Measurements from ENCODE around the gene CALCOCO2.

Gene CALCOCO2

DNA sequence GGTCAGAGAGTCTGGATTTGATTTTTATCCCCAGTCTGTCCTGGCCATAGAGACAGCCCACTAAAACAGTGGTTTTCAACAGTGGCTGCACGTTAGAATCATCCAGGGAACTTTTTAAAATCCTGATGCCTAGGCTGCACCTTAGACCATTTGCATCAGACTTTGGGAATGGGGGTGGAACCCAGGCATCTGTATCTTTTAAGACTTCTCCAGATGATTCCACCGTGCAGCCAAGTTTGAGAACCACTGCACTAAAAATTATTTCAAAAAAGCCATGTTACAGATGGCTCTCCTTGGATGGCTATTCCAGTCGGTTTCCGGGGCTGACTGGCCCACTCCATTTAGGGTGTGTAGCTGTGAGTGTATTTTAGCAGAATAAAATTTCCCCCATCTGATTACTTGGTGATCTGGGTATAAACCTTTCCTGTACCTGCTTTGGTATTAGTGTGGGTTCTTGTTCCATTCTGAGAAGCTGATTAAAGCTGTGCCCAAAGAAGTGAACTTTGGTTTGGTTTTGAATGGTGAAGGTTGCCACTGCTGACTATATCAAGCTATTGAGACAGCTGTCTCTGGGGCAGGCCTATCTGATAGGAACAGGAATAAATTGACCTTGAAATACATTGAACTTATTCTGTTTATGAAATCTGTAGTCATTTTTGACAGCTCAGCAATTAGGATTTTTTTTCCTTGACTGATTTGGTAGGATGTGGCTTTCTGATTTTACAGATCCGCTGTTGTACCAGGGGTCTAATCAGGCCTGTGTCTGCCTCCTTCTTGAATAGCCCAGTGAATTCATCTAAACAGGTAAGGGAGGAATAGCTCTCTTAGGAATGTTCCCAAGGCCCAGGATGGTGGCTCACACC, 63.0 kb downstream of the CALCOCO2 start:
- H3K27ac ChIP-seq (ENCODE audit: low read depth, low read length): no peak overlapping the region
- peak overlapping the region; percentile 97 for H3K4me3 ChIP-seq (ENCODE audit: low read length)

DNA sequence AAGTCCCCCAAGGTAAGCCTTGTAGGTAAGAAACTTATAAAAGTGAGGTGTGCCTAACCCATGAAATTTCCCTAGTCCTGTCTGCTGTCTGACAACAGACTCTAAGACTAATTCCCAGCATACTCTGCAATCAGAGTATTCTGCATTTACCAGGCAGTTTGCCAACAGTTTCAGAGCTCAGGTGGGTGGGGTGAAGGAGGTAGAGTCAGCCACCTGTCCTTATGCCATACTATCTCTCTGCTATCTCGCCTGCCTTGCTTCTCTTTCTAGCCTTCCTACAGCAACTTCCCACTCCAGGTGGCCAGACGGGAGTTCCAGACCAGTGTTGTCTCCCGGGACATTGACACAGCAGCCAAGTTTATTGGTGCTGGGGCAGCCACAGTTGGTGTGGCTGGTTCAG, 64.1 kb downstream of the CALCOCO2 start:
- Histone ChIP-seq H3K4me3 (ENCODE audit: low read length) (no peak overlapping the region), H3K9ac (ENCODE audit: low read length) (no peak overlapping the region), H3K36me3 (ENCODE audit: control insufficient read depth, insufficient read depth, low read length) (peaks cover 6% of the 10 kb centered on the region), H3K27ac (ENCODE audit: low read depth, low read length) (no peak overlapping the region), H3K27me3 (ENCODE audit: control insufficient read depth, insufficient read depth, low read length) (no peaks in the 10 kb centered on the region), H3K4me1 (ENCODE audit: control insufficient read depth, insufficient read depth, low read length) (peaks cover 4% of the 10 kb centered on the region)

More for the DNA sequence above, 63.0 kb downstream of the CALCOCO2 start:
- Histone ChIP-seq H3K36me3 (ENCODE audit: control insufficient read depth, insufficient read depth, low read length) (peaks cover 6% of the 10 kb centered on the region), H3K27me3 (ENCODE audit: control insufficient read depth, insufficient read depth, low read length) (no peaks in the 10 kb centered on the region), H3K9ac (ENCODE audit: low read length) (no peak overlapping the region), H3K4me1 (ENCODE audit: control insufficient read depth, insufficient read depth, low read length) (peaks cover 4% of the 10 kb centered on the region)

DNA sequence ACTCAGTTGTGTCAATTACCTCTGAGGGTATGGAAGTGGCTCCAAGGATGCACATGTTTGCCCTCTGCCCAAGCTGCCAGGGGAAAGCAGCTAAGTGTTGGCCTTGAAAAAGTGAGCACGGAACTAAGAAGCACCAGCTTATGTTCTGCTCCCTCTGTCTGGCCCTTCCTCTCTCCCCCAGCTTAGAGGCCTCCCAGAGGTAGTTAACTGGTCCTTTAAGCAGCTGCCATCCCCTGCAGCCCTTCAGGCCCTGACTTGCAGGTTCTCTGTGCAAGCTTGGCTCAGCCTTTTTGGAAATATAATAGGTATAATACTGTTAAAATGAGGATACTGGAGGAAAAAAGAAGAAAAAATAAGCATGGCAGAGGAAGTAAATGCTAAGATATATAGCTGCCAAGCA, 70.4 kb downstream of the CALCOCO2 start:
- Histone ChIP-seq H3K4me3 (ENCODE audit: low read length) (no peak overlapping the region), H3K9ac (ENCODE audit: low read length) (no peak overlapping the region), H3K36me3 (ENCODE audit: control insufficient read depth, insufficient read depth, low read length) (no peaks in the 10 kb centered on the region), H3K27me3 (ENCODE audit: control insufficient read depth, insufficient read depth, low read length) (no peaks in the 10 kb centered on the region), H3K27ac (ENCODE audit: low read depth, low read length) (no peak overlapping the region), H3K4me1 (ENCODE audit: control insufficient read depth, insufficient read depth, low read length) (no peaks in the 10 kb centered on the region)

DNA sequence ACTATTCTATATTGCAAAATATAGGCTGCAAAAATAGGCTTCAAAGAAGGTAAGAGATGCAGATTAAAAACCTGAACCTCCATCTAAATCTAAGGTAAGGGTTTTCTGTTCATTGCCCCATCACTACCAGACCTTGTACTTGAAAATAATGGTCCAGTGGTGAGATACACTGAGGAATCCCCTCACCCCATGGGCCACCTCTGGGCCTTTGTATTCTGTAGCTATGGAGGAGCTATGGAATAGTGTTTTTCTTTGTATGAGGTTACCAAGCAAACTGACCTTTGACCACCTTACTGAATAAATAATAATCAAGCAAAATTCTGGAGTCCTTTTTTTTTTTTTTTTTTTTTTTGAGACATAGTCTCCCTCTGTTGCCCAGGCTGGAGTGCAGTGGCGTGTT, 72.6 kb downstream of the CALCOCO2 start:
- H3K36me3 ChIP-seq (ENCODE audit: control insufficient read depth, insufficient read depth, low read length): no peaks in the 10 kb centered on the region
- no peak overlapping the region for H3K4me3 ChIP-seq (ENCODE audit: low read length)
- H3K9ac ChIP-seq (ENCODE audit: low read length): no peak overlapping the region
- no peaks in the 10 kb centered on the region for H3K27me3 ChIP-seq (ENCODE audit: control insufficient read depth, insufficient read depth, low read length)
- no peak overlapping the region for H3K27ac ChIP-seq (ENCODE audit: low read depth, low read length)
- H3K4me1 ChIP-seq (ENCODE audit: control insufficient read depth, insufficient read depth, low read length): peaks cover 4% of the 10 kb centered on the region

DNA sequence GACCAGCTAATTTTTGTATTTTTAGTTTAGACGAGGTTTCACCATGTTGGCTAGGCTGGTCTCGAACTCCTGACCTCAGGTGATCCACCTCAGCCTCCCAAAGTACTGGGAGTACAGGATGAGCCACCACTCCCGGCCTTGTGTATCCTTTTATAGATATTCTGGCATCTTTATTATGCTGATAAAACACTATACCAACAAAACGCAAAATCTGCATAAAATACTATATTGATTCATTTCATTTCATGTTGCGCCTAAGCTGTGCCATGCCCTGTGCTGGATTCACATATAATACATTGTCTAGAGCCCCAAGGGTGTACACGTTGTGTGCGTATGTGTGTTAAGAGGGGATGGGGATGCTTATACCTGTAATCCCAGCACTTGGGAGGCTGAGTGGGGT, 73.6 kb downstream of the CALCOCO2 start:
- H3K27ac ChIP-seq (ENCODE audit: low read depth, low read length): no peak overlapping the region
- peaks cover 4% of the 10 kb centered on the region for H3K4me1 ChIP-seq (ENCODE audit: control insufficient read depth, insufficient read depth, low read length)
- H3K27me3 ChIP-seq (ENCODE audit: control insufficient read depth, insufficient read depth, low read length): no peaks in the 10 kb centered on the region
- no peaks in the 10 kb centered on the region for H3K36me3 ChIP-seq (ENCODE audit: control insufficient read depth, insufficient read depth, low read length)
- H3K4me3 ChIP-seq (ENCODE audit: low read length): no peak overlapping the region
- H3K9ac ChIP-seq (ENCODE audit: low read length): no peak overlapping the region

DNA sequence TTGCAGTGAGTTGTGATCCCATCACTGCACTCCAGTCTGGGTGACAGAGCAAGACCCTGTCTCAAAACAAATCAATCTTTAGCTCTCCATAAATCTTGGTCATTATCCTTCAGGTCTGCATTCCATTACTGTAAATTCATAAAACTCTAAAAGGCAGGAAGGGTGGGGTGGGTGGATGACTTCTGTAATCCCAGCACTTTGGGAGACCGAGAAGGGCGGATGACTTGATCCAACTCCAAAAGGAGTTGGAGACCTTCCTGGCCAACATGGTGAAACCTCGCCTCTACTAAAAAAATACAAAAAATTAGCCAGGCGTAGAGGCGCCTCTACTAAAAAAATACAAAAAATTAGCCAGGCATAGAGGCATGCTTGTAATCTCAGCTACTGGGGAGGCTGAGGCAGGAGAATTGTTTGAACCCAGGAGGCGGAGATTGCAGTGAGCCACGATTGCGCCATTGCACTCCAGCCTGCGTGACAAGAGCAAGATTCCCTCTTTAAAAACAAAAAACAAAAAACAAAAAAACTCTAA, 75.2 kb downstream of the CALCOCO2 start:
- Histone ChIP-seq H3K27me3 (ENCODE audit: control insufficient read depth, insufficient read depth, low read length) (no peaks in the 10 kb centered on the region), H3K4me3 (ENCODE audit: low read length) (no peak overlapping the region), H3K27ac (ENCODE audit: low read depth, low read length) (no peak overlapping the region), H3K36me3 (ENCODE audit: control insufficient read depth, insufficient read depth, low read length) (no peaks in the 10 kb centered on the region), H3K9ac (ENCODE audit: low read length) (no peak overlapping the region), H3K4me1 (ENCODE audit: control insufficient read depth, insufficient read depth, low read length) (peaks cover 11% of the 10 kb centered on the region)

DNA sequence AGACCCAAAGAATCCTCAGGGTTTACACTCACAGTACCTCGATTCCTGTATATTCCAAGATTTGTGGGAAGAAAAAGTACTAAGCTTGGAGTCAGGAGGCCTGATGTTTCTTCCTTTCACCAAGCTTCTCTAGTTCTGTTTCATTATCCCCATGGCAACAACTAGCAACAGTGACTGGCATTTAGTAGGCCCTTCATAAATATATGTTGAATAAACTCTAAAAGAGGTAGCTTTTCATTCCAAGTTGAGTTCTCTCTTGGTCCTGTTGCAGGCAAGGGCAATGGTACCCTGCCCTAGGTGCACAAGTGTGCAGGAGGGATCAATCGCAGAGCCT, 76.8 kb downstream of the CALCOCO2 start:
- Histone ChIP-seq H3K36me3 (ENCODE audit: control insufficient read depth, insufficient read depth, low read length) (peaks cover 3% of the 10 kb centered on the region), H3K4me1 (ENCODE audit: control insufficient read depth, insufficient read depth, low read length) (peaks cover 11% of the 10 kb centered on the region), H3K27me3 (ENCODE audit: control insufficient read depth, insufficient read depth, low read length) (no peaks in the 10 kb centered on the region), H3K4me3 (ENCODE audit: low read length) (peak overlapping the region; percentile 86), H3K27ac (ENCODE audit: low read depth, low read length) (peak overlapping the region; percentile 81), H3K9ac (ENCODE audit: low read length) (peak overlapping the region; percentile 50)

DNA sequence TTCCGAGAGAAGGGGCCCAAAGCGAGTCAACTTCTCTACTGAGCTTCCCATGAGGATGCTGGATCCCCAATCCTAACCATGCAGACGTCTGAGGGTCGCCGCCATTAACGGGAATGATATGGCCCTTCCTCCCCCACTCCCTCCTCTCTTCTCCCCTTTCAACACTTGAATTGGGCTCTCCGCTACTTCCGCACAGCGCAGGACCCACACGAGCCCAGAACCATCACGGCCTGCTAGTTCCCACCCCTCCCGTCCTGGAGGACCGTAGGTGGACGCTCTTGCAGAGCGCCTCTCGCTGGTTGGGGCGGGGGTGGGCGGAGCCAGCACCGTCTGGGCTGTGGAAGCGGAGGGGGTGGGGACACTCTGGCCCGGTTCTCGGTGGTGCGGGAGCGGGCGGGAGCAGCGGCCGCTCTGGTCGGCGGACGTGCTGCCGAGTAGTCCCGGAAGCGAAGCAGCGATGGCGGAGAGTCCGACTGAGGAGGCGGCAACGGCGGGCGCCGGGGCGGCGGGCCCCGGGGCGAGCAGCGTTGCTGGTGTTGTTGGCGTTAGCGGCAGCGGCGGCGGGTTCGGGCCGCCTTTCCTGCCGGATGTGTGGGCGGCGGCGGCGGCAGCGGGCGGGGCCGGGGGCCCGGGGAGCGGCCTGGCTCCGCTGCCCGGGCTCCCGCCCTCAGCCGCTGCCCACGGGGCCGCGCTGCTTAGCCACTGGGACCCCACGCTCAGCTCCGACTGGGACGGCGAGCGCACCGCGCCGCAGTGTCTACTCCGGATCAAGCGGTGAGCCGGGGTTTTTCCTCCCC, 77.4 kb downstream of the CALCOCO2 start, which contains the start of gene UBE2Z:
TSS of gene UBE2Z (plus strand) at position 361 of the 797 bp plus-strand sequence. CDS start at position 458, 97 bp downstream.
- Histone ChIP-seq H3K36me3 (ENCODE audit: control insufficient read depth, insufficient read depth, low read length) (peaks cover 8% of the 10 kb centered on the region), H3K27me3 (ENCODE audit: control insufficient read depth, insufficient read depth, low read length) (no peaks in the 10 kb centered on the region), H3K27ac (ENCODE audit: low read depth, low read length) (peak within 1 kb of the TSS; percentile 81), H3K4me3 (ENCODE audit: low read length) (peak within 1 kb of the TSS; percentile 86), H3K9ac (ENCODE audit: low read length) (peak within 1 kb of the TSS; percentile 56), H3K4me1 (ENCODE audit: control insufficient read depth, insufficient read depth, low read length) (peaks cover 11% of the 10 kb centered on the region)

DNA sequence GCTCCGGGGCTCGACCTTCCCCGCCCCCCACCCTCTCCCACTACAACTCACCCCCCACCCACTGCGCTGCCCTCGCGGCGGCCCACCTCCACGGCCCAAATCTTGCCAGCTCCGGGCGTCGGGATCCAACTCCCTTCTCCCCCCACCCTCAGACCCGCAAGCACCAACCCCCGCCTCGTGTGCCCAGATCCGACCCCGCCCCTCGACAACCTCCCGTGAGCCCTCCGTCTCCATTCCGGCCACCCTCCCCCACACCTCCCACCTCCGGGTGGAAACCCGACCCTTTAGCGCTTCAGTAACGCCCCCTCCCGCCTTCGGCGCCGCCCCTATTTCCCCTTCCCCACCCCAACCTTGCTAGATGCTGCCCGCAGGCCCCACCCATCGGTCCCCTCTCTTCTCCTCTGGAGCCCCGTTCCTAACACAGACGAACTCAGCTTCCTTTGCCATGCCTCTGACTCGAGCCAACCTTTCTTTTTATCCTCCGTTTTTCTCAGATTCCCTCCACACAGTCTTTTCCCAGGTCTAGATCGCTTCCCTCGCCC, 78.1 kb downstream of the CALCOCO2 start:
- H3K4me3 ChIP-seq (ENCODE audit: low read length): peak overlapping the region; percentile 86
- H3K9ac ChIP-seq (ENCODE audit: low read length): peak overlapping the region; percentile 56
- no peaks in the 10 kb centered on the region for H3K27me3 ChIP-seq (ENCODE audit: control insufficient read depth, insufficient read depth, low read length)
- H3K36me3 ChIP-seq (ENCODE audit: control insufficient read depth, insufficient read depth, low read length): peaks cover 8% of the 10 kb centered on the region
- H3K4me1 ChIP-seq (ENCODE audit: control insufficient read depth, insufficient read depth, low read length): peaks cover 11% of the 10 kb centered on the region
- peak overlapping the region; percentile 81 for H3K27ac ChIP-seq (ENCODE audit: low read depth, low read length)

DNA sequence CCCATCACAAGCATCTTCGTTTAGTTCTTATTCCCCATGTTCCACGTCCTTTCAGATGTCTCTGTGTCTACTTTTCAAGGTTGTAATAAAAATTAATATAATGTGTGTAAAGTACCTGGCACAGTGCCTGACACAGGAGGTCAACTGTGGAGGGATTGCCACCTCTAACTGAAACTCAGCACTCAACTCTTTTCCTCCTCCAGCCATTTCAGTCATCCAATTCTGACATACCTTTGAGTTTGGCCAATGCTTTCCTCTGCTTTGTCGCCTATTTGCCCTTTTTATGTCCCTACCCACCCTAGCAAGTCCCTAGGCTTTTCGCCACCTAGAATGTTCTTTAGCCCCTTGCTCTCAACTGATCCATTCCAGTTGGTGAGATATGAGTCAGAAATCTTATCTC, 78.9 kb downstream of the CALCOCO2 start:
- Histone ChIP-seq H3K27me3 (ENCODE audit: control insufficient read depth, insufficient read depth, low read length) (no peaks in the 10 kb centered on the region), H3K36me3 (ENCODE audit: control insufficient read depth, insufficient read depth, low read length) (peaks cover 8% of the 10 kb centered on the region), H3K9ac (ENCODE audit: low read length) (no peak overlapping the region), H3K27ac (ENCODE audit: low read depth, low read length) (no peak overlapping the region), H3K4me1 (ENCODE audit: control insufficient read depth, insufficient read depth, low read length) (peaks cover 11% of the 10 kb centered on the region), H3K4me3 (ENCODE audit: low read length) (peak overlapping the region; percentile 86)

DNA sequence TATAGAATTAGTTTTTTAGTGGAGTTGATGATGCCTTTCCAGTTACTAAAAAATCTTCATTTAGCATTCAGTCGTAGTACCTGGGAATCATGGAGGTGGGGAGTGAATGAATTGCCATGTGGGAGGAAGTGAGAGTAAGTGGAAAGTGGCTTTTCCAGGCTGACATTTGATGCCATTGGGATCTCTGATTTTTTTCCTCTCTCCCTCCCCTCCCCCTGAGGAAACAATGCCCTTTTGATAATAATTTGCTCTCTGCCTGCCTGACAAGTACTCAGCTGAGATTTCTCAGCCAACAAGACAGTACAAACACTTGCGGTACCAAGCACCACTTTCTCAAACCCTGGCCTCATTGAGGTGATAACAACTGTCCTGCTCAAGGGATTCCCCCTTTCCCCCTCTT, 79.5 kb downstream of the CALCOCO2 start:
- no peak overlapping the region for H3K27ac ChIP-seq (ENCODE audit: low read depth, low read length)
- no peak overlapping the region for H3K4me3 ChIP-seq (ENCODE audit: low read length)
- peaks cover 11% of the 10 kb centered on the region for H3K36me3 ChIP-seq (ENCODE audit: control insufficient read depth, insufficient read depth, low read length)
- H3K27me3 ChIP-seq (ENCODE audit: control insufficient read depth, insufficient read depth, low read length): no peaks in the 10 kb centered on the region
- no peak overlapping the region for H3K9ac ChIP-seq (ENCODE audit: low read length)
- H3K4me1 ChIP-seq (ENCODE audit: control insufficient read depth, insufficient read depth, low read length): peaks cover 11% of the 10 kb centered on the region

DNA sequence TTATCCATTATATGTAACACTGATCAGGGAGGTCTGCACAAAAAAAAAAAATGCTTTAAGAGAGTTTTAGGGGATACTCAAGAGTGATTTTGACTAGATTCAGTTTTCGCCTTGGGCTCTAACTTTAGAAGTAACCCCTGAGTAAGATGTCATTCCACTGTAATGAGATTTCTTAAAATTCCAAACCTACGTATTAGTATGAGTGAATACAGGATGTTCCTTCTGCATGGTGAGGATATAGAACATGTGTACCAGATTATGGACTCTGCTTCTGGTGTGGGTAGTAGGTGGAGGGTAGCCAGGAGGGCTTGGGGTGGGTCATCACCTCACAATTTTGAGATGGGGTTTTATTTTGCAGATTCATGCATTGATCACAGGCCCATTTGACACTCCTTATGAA, 81.6 kb downstream of the CALCOCO2 start:
- Histone ChIP-seq H3K36me3 (ENCODE audit: control insufficient read depth, insufficient read depth, low read length) (peaks cover 11% of the 10 kb centered on the region), H3K27me3 (ENCODE audit: control insufficient read depth, insufficient read depth, low read length) (no peaks in the 10 kb centered on the region), H3K4me1 (ENCODE audit: control insufficient read depth, insufficient read depth, low read length) (peaks cover 11% of the 10 kb centered on the region), H3K4me3 (ENCODE audit: low read length) (no peak overlapping the region), H3K9ac (ENCODE audit: low read length) (no peak overlapping the region), H3K27ac (ENCODE audit: low read depth, low read length) (no peak overlapping the region)
